Measurements from ENCODE around the gene HOXB6.

Gene HOXB6

GRCh38 chr17:48604770-48605329, at the start of gene HOXB6:
Gene HOXB6, minus strand, starts transcription at chr17:48604986. Its CDS starts 6,836 bp downstream, at chr17:48598150.
- no peak for ATAC-seq (replicated peaks; ENCODE audit: extremely low read depth, poor library complexity, severe bottlenecking)
- Mint-ChIP-seq H3K9me3 (no peaks in the 10 kb centered on the region), H3K4me1 (peaks cover 15% of the 10 kb centered on the region), H3K27me3 (peaks cover 94% of the 10 kb centered on the region), H3K27ac (ENCODE audit: low read depth) (no peak within 1 kb of the TSS), H3K4me3 (peak within 1 kb of the TSS; percentile 34), H3K36me3 (ENCODE audit: insufficient read depth) (peaks cover 5% of the 10 kb centered on the region)
- DNase-seq (ENCODE audit: low spot score in 2 of 2) = no peak

GRCh38 chr17:48649741-48650140, 45.0 kb upstream of the HOXB6 start:
- peaks cover 33% of the 10 kb centered on the region for H3K27me3 Mint-ChIP-seq
- H3K4me3 Mint-ChIP-seq = no peak overlapping the region
- peaks cover 14% of the 10 kb centered on the region for H3K36me3 Mint-ChIP-seq (ENCODE audit: insufficient read depth)
- no peaks in the 10 kb centered on the region for H3K9me3 Mint-ChIP-seq
- H3K4me1 Mint-ChIP-seq = peaks cover 29% of the 10 kb centered on the region
- H3K27ac Mint-ChIP-seq (ENCODE audit: low read depth) = no peak overlapping the region
- no peak for DNase-seq (ENCODE audit: low spot score in 2 of 2)
- no peak for ATAC-seq (replicated peaks; ENCODE audit: extremely low read depth, poor library complexity, severe bottlenecking)

- Mint-ChIP-seq H3K4me3 (peak overlapping the region; percentile 81), H3K9me3 (no peaks in the 10 kb centered on the region), H3K27me3 (peaks cover 50% of the 10 kb centered on the region), H3K4me1 (peaks cover 29% of the 10 kb centered on the region), H3K36me3 (ENCODE audit: insufficient read depth) (peaks cover 14% of the 10 kb centered on the region), H3K27ac (ENCODE audit: low read depth) (peak overlapping the region; percentile 60)
- DNase-seq (ENCODE audit: low spot score in 2 of 2) = no peak
- no peak for ATAC-seq (replicated peaks; ENCODE audit: extremely low read depth, poor library complexity, severe bottlenecking)
Observed at GRCh38 chr17:48647963-48648245, 43.1 kb upstream of the HOXB6 start.

GRCh38 chr17:48647103-48647962, 42.5 kb upstream of the HOXB6 start:
- H3K27ac Mint-ChIP-seq (ENCODE audit: low read depth) = peak overlapping the region; percentile 60
- peaks cover 14% of the 10 kb centered on the region for H3K36me3 Mint-ChIP-seq (ENCODE audit: insufficient read depth)
- H3K27me3 Mint-ChIP-seq = peaks cover 55% of the 10 kb centered on the region
- H3K4me1 Mint-ChIP-seq = peaks cover 28% of the 10 kb centered on the region
- no peak for DNase-seq (ENCODE audit: low spot score in 2 of 2)
- peak overlapping the region; percentile 81 for H3K4me3 Mint-ChIP-seq
- H3K9me3 Mint-ChIP-seq = no peaks in the 10 kb centered on the region
- ATAC-seq (replicated peaks; ENCODE audit: extremely low read depth, poor library complexity, severe bottlenecking) = peak; percentile 25

- peak; percentile 77 for ATAC-seq (replicated peaks; ENCODE audit: extremely low read depth, poor library complexity, severe bottlenecking)
- DNase-seq (ENCODE audit: low spot score in 2 of 2) = peak in 1 of 2 donors; percentile 24
- H3K27ac Mint-ChIP-seq (ENCODE audit: low read depth) = peak overlapping the region; percentile 36
- peaks cover 64% of the 10 kb centered on the region for H3K27me3 Mint-ChIP-seq
- peaks cover 14% of the 10 kb centered on the region for H3K36me3 Mint-ChIP-seq (ENCODE audit: insufficient read depth)
- H3K4me3 Mint-ChIP-seq = peak overlapping the region; percentile 81
- no peaks in the 10 kb centered on the region for H3K9me3 Mint-ChIP-seq
- H3K4me1 Mint-ChIP-seq = peaks cover 29% of the 10 kb centered on the region
Observed at GRCh38 chr17:48646183-48647102, 41.7 kb upstream of the HOXB6 start.

- ATAC-seq (replicated peaks; ENCODE audit: extremely low read depth, poor library complexity, severe bottlenecking) = no peak
- Mint-ChIP-seq H3K36me3 (ENCODE audit: insufficient read depth) (peaks cover 14% of the 10 kb centered on the region), H3K27ac (ENCODE audit: low read depth) (peak overlapping the region; percentile 36), H3K9me3 (no peaks in the 10 kb centered on the region), H3K4me3 (peak overlapping the region; percentile 81), H3K4me1 (peaks cover 32% of the 10 kb centered on the region), H3K27me3 (peaks cover 72% of the 10 kb centered on the region)
- no peak for DNase-seq (ENCODE audit: low spot score in 2 of 2)
Observed at GRCh38 chr17:48645639-48646182, 40.9 kb upstream of the HOXB6 start.

GRCh38 chr17:48644910-48645557, 40.2 kb upstream of the HOXB6 start:
- peaks cover 78% of the 10 kb centered on the region for H3K27me3 Mint-ChIP-seq
- peaks cover 14% of the 10 kb centered on the region for H3K36me3 Mint-ChIP-seq (ENCODE audit: insufficient read depth)
- peaks cover 32% of the 10 kb centered on the region for H3K4me1 Mint-ChIP-seq
- peak overlapping the region; percentile 81 for H3K4me3 Mint-ChIP-seq
- ATAC-seq (replicated peaks; ENCODE audit: extremely low read depth, poor library complexity, severe bottlenecking) (no peak), DNase-seq (ENCODE audit: low spot score in 2 of 2) (no peak)
- H3K9me3 Mint-ChIP-seq = no peaks in the 10 kb centered on the region
- H3K27ac Mint-ChIP-seq (ENCODE audit: low read depth) = no peak overlapping the region

- DNase-seq (ENCODE audit: low spot score in 2 of 2) (no peak), ATAC-seq (replicated peaks; ENCODE audit: extremely low read depth, poor library complexity, severe bottlenecking) (no peak)
- H3K27me3 Mint-ChIP-seq = peaks cover 87% of the 10 kb centered on the region
- H3K4me1 Mint-ChIP-seq = peaks cover 32% of the 10 kb centered on the region
- H3K36me3 Mint-ChIP-seq (ENCODE audit: insufficient read depth) = peaks cover 14% of the 10 kb centered on the region
- H3K4me3 Mint-ChIP-seq = no peak overlapping the region
- no peak overlapping the region for H3K27ac Mint-ChIP-seq (ENCODE audit: low read depth)
- no peaks in the 10 kb centered on the region for H3K9me3 Mint-ChIP-seq
Observed at GRCh38 chr17:48644159-48644558, 39.4 kb upstream of the HOXB6 start.

GRCh38 chr17:48643697-48644012, 38.9 kb upstream of the HOXB6 start:
- Mint-ChIP-seq H3K36me3 (ENCODE audit: insufficient read depth) (peaks cover 14% of the 10 kb centered on the region), H3K27ac (ENCODE audit: low read depth) (no peak overlapping the region), H3K4me3 (no peak overlapping the region), H3K4me1 (peaks cover 32% of the 10 kb centered on the region), H3K9me3 (no peaks in the 10 kb centered on the region), H3K27me3 (peaks cover 87% of the 10 kb centered on the region)
- DNase-seq (ENCODE audit: low spot score in 2 of 2) = no peak
- ATAC-seq (replicated peaks; ENCODE audit: extremely low read depth, poor library complexity, severe bottlenecking) = no peak

- Mint-ChIP-seq H3K9me3 (no peaks in the 10 kb centered on the region), H3K36me3 (ENCODE audit: insufficient read depth) (peaks cover 14% of the 10 kb centered on the region), H3K27ac (ENCODE audit: low read depth) (no peak overlapping the region), H3K27me3 (peaks cover 83% of the 10 kb centered on the region), H3K4me3 (no peak overlapping the region), H3K4me1 (peaks cover 31% of the 10 kb centered on the region)
- DNase-seq (ENCODE audit: low spot score in 2 of 2) (no peak), ATAC-seq (replicated peaks; ENCODE audit: extremely low read depth, poor library complexity, severe bottlenecking) (no peak)
Observed at GRCh38 chr17:48642843-48643696, 38.3 kb upstream of the HOXB6 start.

- no peak for ATAC-seq (replicated peaks; ENCODE audit: extremely low read depth, poor library complexity, severe bottlenecking)
- Mint-ChIP-seq H3K27me3 (peaks cover 82% of the 10 kb centered on the region), H3K9me3 (no peaks in the 10 kb centered on the region), H3K36me3 (ENCODE audit: insufficient read depth) (peaks cover 12% of the 10 kb centered on the region), H3K4me1 (peaks cover 24% of the 10 kb centered on the region), H3K4me3 (no peak overlapping the region), H3K27ac (ENCODE audit: low read depth) (no peak overlapping the region)
- DNase-seq (ENCODE audit: low spot score in 2 of 2) = no peak
Observed at GRCh38 chr17:48642059-48642842, 37.5 kb upstream of the HOXB6 start.

All from central memory CD8-positive, alpha-beta T cell (primary cell).